Stimulated activated CD4-positive, alpha-beta T cell treated with anti-CD3 and anti-CD28 coated beads, Interleukin-4, amount 100 ng/mL, for 24 hours (primary cell): ENCODE measurements around the gene SRGAP2B.
"Not testable (repeated sequence)": the region's sequence is repeated elsewhere in the genome, so short reads cannot be mapped to it uniquely, and the experiment has no call there.

Experiments used
- DNase-seq: peaks from one replicate; pipeline ENCODE4 v3.0.0-alpha.2; 2020

SRGAP2B gene

DNA sequence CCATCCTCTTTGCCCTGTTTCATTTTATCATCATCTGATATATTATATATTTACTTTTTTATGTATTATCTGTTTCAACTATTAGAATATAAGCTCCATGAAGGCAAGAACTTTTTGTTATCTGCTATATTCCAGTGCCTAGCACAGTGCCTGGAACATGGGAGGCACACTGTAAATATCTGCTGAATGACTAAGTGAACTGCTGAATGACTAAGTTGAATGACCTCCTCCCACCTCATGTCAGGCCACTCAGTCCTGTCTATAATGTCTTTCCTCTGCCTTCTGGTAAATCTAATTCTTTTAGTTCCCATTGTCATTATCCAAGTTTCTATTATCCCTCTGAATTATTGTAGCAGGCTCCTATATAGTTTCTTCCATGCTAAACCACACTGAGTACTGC lies 156.5 kb downstream of the SRGAP2B start:
- DNase-seq, result not testable (repeated sequence)

DNA sequence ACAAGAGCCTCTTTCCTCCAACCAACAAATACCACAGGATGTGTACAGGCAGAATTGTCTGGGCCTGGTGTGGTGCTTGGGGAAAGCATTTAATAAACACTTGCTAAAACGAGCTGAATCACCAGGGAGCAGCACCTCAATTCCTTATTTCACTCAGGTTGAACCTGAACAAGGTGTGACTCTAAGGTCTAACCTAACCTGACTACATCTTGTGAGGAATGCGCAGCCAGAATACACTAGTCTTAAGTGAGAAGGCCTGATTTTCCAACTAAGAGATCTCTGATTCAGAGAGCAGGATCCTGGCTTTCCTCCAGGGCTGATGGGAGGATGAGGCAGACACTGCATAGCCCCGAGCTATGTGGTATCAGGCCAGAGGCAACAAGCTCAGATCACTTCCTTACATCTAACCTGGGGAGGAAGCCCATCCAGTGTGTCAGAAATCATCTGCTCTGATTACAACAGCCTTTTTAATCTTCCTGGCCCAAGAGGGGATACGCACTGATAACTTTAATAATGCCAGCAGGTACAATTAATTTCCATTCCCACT lies 158.9 kb downstream of the SRGAP2B start:
- not testable (repeated sequence) for DNase-seq

DNA sequence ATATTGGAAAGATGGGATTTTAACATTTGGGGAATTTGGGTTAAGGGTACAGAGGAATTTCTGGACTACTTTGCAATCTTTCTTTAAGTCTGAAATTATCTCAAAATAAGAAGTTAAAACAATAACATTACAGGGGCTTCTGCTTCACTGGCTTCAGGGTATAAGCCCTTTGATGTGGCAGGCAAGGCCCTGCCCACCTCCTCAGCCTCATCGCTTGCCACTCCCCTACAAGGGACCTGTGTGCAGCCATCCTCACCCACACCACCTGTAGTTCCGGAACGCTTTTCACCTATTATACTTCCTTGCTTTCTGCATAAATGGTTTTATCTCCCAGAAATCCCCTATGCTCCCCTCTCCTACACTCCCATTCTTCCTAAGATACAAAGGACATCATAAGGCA lies 159.8 kb downstream of the SRGAP2B start:
- DNase-seq, result not testable (repeated sequence)

DNA sequence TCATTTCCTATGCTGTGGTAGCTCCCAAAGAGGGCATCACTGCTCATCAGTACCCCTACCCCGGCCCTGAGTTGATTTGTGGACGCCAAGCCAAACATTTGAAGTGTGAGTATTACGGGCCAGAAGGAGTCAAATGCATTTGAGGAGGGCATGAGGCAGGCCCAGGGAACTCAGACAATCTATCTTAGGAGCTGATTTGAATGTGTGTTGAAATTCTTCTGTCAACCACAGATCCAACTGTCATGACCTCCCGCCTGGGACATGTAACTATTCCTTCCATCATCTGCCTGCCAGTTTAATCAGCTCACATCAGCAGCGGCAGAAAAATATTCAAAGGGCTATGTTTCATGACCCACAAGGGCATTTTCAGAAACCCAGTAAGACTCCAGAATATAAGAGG lies 162.1 kb downstream of the SRGAP2B start:
- not testable (repeated sequence) for DNase-seq

DNA sequence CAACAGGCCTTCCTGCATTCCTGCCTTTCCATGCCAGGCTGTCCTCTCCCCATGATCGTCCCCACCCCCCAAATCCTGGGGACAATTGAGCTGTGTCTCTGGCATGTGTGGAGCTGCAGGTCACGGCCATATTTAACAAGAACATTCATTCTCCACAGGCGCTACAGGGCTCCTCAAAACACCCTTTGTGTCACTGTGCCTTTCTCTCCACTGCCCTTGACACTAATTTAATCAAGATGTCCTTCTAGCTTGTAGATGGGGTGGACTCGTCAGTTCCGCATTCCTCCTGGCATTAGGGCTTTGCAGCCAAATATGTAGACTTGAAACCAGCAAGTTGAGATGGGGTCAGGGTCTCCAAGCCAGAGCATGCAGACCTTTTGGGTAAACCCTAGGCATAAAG lies 163.0 kb downstream of the SRGAP2B start:
- not testable (repeated sequence) for DNase-seq

DNA sequence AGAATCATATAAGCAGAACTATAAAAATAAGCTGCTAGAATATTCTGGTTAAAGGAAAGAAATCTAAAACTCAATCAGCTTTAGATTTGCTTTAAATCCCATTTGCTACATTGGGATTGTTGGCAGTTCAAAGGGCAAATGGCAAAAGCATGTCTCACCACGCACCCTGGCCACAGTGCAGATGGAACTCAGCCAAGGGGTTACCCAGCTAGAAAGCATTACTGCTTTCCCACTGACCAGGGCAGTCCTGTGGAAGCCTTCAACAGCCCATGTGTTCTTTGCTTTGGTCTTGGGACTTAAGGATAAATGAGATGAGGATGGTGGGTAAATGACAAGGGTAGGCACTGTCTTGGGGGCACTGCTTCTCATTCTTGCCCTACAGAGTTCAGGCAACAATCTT lies 163.6 kb downstream of the SRGAP2B start:
- DNase-seq, result not testable (repeated sequence)

DNA sequence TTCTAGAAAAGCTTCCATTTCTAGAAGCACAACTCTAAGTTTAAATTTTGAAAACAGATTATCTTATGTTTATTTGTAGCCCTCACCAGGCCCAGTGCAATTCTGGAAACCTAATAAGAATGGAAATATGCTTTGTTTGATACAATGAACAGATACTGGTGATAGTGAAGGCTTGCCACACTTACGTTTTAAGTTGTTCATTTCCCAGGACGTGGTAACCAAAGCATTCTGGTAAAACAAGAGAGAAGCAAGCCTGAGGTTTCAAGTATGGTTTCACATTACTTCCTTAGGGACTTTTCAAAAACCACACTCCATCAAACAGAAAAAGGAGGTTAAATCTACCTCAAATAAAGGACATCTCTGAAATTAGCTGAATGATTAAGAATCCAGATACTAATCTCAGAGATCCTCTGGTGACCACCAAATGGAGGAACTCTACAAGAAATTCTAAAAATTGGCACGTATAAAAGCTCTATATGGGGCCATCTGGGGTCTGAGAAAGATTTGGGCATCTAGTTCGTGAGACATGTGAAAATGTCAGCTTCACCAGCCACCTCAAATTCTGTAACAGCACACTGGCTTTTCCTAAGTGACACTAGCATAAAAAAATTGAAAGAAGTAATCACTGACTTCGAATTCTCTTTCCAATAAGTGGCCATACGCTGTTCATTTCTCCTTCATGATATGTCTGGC lies 164.9 kb downstream of the SRGAP2B start:
- not testable (repeated sequence) for DNase-seq

DNA sequence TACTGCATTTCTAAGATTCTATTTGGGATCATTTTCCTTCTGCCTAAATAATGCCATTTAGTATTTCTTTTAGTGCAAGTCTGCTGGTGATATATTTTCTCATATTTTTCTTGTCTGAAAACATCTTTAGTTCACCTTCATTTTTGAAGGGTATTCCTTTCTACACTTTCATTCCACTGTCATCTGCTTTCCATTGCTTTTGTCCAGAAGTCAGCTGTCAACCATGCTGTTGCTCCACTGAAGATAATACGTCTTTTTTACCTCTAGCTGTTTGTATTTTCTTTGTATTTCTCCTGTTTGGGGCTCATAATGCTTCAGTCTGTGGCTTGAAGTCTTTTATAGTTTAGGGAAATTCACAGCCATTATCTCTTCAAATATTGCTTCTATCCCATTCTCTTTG lies 167.8 kb downstream of the SRGAP2B start:
- DNase-seq, result not testable (repeated sequence)

DNA sequence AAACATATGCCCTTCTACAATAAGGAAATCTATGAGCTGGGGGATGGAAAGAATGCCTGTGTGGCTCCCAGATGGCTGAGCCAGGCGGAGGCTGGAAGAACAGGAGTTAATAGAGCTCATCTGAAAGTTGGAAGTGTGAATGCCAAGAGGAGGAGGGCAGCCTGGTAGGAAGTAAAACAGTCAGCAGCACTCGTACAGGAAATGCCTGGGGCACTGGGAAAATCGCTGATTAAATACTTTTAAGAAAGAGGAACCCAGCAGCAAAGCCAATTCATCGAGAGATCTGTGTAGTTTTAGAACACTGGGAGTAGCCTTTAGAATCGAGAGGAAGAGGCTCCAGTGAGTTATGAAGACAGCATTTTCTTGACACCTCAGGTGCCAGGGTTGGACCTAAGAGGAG lies 171.5 kb downstream of the SRGAP2B start:
- not testable (repeated sequence) for DNase-seq

DNA sequence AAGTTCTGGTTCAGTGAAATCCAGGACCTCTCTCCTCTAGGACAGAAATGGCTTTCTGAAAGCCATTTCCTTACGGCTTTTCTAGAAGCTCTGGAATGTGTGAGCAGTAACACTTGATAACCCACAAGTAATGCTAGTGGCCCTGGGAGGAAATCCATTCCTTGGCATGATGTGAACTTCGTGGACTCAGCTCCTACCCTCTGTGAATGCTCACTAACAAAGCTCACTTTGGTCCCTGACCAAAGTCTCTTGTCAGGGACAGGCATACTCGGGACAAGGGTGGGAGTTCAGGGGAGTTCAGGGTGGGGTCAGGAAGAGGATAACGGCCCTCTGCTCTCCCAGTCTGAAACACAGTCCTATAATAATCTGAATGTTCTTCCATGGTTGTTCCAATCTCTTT lies 172.3 kb downstream of the SRGAP2B start:
- DNase-seq, result not testable (repeated sequence)

DNA sequence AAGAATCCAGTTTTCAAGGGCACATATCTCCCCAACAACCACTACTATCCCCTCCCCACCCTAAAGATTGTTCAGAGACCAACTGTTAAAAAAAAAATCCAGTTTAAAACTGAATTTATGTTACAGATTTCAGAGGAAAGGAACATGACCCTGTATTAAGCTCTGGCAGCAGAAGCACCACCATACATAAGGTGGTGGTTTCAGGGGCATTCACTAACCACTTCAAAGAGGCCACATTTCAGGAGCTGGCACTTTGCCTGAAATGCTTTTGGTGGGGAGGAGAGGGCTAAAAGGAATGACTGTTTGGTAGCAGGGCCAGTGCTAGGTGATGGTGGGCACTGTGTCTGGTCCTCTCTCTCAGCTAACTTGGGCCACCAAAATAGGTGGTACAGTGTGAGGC lies 176.0 kb downstream of the SRGAP2B start:
- DNase-seq, result not testable (repeated sequence)

DNA sequence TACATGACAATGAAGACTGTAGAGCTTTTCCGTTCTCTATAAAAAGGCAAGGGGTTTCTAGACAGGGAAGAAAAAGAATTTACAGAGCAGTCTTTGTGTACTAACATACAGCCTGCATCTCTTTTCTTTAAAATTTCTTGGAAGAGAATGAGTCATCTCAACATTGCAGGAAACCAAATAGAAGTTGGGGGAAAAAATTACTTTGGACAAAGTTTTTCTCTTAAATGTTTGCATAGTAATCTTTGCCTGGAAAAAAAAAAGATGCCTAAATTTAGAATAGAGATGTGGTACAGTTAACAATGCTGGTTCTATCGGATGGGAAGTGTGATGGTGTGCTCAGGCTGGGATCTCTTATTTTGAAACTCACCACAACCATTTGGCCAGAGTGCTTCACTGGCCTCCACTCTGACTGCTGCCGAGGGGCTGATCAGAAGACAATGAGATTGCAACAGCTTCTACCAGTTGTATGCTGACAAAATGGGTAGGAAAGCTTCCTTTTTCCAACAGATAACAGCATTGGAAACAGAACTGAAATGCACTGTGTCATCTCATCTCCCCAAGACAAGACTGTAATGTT lies 177.0 kb downstream of the SRGAP2B start:
- not testable (repeated sequence) for DNase-seq

DNA sequence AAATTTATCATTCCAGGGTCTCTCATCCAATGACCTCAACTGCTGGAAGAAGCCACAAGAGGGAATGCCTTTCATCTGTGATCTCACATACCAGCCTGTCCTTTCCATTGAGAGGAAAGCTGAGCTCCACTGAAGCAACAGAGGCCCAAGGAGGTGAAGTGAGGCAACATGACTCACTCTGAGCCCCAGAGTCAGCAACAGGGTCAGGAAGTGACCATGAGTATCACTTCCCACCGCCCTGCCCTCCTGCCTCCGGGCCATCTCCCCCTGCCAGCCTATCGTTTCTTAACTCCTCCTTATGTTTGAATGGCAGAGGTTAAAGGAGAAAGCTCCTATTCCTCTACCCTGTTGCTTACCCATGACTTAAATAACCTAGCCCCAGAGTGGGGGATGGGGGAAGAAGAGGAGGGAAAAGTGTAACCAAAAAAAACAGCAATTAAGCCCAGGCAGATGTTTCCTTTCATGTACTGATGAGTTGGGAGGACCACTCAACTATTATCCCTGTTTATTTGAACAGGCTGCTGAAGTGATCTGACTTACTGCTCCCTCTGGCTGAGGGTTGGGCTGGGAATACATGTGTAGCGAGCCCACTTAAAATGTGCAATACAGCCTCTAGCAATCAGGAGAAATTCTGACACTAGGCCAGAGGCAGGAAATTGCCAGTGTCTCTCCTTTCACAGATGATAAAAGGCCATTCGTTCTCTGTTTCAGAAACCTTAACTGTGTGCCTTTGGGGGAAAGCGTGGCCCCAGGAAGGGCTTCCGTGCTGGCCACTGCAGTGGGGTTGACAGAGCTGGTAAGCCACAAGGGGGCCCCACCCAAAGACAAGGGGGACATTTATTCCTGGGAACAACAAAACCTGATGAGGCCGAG lies 177.7 kb downstream of the SRGAP2B start:
- DNase-seq, result not testable (repeated sequence)

DNA sequence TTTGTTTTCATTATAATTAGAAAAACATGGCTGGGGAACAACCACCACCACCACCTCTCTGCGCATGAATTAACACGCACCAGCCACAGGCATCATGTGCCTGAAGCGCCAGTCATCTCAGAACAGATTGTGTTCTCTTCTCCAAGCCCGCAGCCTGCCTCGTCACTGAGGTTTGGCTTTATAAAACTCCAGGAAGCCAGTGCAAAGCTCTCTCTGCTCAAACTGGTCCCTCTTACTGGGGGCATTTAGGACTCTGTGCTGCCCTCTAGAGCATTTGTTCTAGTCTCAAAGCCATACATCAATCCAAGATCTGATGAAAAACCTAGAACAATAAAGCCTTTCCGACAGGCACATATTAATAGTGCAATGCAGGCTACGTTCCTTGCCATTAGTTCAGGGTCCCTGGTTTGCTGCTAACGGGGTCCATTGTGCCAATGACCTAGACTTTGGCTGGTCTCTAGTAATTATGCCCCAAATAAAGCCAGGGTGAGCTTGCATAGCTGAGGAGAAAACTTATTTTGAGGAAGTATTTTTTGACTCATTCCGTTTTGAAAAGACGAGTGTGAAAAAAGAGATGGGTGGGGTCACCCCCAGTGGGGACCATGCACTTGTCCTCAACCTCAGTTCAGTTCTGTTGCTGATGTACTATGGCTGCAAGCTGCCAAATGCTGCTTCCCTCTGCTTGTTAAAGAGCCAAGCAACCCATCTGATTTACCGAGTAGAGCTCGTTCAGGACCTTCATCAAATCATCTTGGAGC lies 181.0 kb downstream of the SRGAP2B start:
- not testable (repeated sequence) for DNase-seq

DNA sequence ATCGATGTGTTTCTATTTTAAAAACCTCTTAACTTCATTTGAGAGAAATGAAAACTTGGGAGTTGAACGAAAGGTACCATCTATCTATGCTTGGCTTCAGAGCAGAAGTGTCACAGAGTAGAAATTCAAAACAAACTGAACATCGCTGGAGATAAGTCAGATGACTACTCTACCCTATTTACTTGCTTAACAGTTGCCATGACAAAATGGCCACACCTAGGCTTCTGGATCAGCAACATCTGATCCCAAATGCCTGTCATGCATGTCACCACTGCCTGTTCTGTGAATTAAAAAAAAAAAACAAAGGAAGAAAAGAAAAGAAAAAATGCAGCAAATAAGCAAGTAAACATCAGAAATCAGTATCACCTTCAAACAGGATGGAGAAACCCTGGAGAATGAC lies 181.7 kb downstream of the SRGAP2B start:
- DNase-seq, result not testable (repeated sequence)

DNA sequence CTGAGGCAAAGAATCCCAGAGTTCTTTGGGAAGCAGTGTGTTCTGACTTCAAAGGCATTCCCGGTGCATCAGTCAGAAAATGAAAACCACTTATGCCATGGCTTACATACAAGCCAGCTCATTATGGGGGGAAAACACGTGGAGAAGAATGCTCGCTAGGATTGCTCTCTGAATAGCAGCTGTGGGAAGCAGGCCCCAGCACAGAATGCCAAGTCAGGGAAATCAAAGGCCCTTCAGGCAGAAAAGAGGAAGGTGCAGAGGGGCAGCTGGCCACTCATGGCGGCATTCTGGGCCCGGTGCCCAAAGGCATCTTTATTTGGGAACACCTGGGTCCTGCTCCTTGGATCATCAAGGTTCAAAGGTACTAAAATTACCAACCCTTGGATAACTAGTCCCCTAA lies 184.4 kb downstream of the SRGAP2B start:
- DNase-seq, result not testable (repeated sequence)

DNA sequence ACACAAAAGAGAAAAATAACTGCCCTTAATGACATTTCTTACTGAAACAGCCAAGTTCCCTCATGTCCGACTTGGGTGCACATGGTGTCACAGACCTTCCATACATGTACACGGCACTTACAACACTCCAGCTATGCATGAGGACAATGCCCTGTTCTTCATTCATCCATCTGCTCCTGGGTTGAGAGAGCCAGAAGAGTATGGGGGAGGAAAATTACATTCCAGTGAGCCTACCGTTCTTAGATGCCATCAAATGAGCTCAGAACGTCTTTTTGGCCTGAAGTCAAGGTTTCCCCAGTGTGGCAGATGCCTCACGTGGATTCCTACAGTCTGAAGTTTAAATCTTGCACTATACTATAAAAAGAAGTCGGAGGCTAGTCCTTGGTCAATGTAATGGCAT lies 194.3 kb downstream of the SRGAP2B start:
- DNase-seq, result not testable (repeated sequence)

DNA sequence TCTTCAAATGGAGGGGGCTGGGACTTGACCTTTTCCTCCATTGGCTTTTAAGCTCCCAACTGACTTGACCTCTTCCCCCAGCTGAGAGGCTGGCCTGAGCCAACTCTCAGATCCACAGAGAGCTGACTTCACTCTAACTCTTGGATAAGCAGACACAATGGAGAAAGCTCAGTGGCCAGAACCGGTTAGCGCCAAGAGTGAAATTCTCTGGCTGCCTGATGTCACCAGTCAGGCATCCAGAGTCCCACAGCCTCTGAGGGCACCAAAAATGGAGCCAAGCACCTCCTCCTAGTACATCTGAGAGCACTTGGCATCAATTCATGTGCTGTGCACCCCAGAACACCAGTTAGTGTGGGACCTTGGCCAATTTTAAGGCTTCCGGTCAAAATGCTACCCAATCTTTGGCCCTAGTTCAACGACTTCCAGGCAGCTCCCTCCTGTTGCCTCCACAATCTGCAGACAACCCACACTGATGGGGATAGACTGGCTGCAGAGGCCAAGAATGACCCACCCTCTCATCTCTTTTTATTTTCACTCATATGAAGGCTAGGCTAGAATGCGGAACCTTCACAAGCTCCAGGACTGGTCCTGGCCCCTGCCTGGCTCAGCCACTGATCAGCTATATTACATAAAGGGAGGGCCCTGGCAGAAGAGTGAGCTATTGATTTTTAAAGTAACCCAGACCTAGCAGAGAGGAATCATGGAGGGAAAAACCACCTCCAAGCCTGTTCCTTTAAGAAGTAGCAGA lies 200.5 kb downstream of the SRGAP2B start:
- DNase-seq, result not testable (repeated sequence)

DNA sequence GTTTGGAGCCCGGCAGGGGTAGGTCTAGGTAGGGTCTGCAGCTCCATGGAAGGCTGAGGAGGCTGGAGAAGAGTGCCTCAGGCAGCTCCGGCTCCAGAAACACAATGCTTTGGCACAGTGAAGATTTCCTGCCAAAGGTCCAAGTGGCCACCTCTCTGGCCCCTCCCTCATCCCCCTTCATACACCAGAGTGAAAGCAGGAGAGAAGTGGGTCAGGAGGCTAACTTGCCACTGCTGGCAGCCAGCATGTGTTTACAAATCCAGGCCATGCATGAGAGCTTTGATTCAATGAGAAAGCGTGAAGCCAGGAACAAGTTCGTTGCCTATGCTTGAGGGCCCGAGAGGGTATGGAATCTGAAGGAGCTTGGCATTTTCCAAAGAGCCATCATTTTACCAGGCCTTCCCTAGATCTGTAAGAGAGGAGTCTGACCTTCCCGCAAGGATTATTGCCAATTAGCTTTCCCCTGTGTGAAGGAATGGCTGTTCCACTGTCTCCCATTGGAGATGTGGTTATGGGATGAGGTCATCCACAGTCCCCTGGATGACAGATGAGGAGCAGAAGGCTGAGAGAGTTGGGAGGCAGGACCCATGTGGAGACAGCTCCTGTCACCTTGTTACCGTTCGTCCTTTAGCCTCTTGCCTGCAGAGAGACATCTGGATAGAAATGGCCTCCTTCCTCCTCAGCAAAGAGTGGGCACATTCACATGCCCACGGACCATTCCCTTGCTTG lies 201.3 kb downstream of the SRGAP2B start:
- DNase-seq, result not testable (repeated sequence)

DNA sequence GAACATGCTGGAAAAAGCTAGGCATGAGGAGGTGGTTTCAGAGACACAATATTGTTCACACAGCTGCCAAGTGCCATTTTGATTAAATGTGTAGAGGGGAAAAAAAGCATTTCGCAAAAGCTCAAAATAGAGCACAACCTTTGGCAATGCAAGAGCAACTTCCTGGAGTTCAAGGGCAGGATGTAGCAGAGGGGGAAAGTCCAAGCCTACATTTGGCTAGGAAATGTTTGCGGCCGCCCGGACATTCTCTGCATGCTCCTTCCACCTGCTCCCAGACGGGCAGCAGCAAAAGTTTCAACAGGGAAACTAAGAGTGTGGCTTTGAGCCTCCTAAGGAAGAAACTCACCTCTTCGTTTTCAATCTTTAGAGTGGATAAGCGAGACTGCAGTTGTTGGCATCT lies 202.1 kb downstream of the SRGAP2B start:
- DNase-seq, result not testable (repeated sequence)
